Left colon (tissue), 2 donors: ENCODE measurements around the gene IGIP. TPM values are rescaled to one million over a fixed set of nuclear protein-coding genes. Genes with fewer than 3 reads are reported as not detected.

Experiments
- ATAC-seq: fragments of 200-7000 bp; cut with Tn5 transposase; one replicate; pipeline ENCODE4 v1.9.1; 2020; ENCODE audit warnings: mild to moderate bottlenecking, moderate library complexity
- DNase-seq, 2 donors: peaks; one replicate each; pipeline ENCODE4 v3.0.0-alpha.2; 2020
- intact Hi-C, 2 donors: fragments of 100-400 bp; cut with DNase I in 1 of 2; cut with micrococcal nuclease in 1 of 2; formaldehyde crosslinking; loops; one replicate each; pipeline versions ENCODE4 v1.11.2 to v1.14.0; 2022; cut with DNase I, micrococcal nuclease
- total RNA-seq, 2 donors: library from RNA; stranded (reverse); fragmentation: NEBNext Ultra II Directional; extraction: Animal tissue kit (Norgen Biotek cat#: 25700); gene quantifications; one replicate each; pipeline ENCODE4 v1.2.1, GENCODE V29; 2021
- donor health status: DM: no; HTN: no; CAD: no.
- donor health status: DM: yes; HTN: yes; CAD: no.

IGIP gene
- total RNA-seq, 2 donors from 2014 or later: 8.6 to 9.3 TPM

- no peak for DNase-seq
- intact Hi-C loops: no loop called here
- no peak for ATAC-seq
Measured at GRCh38 chr5:140178086-140178410, 52.3 kb downstream of the IGIP start.

- DNase-seq: no peak
- ATAC-seq: no peak
- intact Hi-C loops: no loop called here
Measured at GRCh38 chr5:140178482-140179116, 52.9 kb downstream of the IGIP start.

Other genes starting within 250 kb of the IGIP start
- 1 to 10 TPM in 1 of 2 donors, under 1 TPM in 1; 0.06 to 1.1 TPM for gene NRG2, start 82.6 kb upstream of the IGIP start, total RNA-seq
- gene PURA, start 11.8 kb upstream of the IGIP start, total RNA-seq: 10 to 100 TPM; 19.5 to 20.0 TPM
- 100 to 1,000 TPM; 162 to 163 TPM for gene CYSTM1, start 49.3 kb downstream of the IGIP start, total RNA-seq
- gene PFDN1, start 177.2 kb downstream of the IGIP start, total RNA-seq: 10 to 100 TPM; 37.2 TPM
- gene HBEGF, start 220.7 kb downstream of the IGIP start, total RNA-seq: 10 to 100 TPM; 11.4 to 11.9 TPM
- under 1 TPM; 0.31 to 0.42 TPM for gene SLC4A9, start 234.3 kb downstream of the IGIP start, total RNA-seq